K562 (cell line): ENCODE results near the gene SDCCAG8. TPM values are rescaled to one million over a fixed set of nuclear protein-coding genes. Genes with fewer than 3 reads are reported as not detected.

ENCODE experiments used
- DDX20 ChIP-seq: fragments of 450-650 bp; IDR thresholded peaks from 2 replicates; pipeline ENCODE4 v1.6.1; 2016; ENCODE audit warnings: missing genetic modification characterization, low read depth, mild to moderate bottlenecking, missing compliant biosample characterization, moderate library complexity
- GABPB1 ChIP-seq: sonication (generic); formaldehyde crosslinking; IDR thresholded peaks from 2 replicates; pipeline ENCODE4 v1.8.0; 2022; ENCODE audit warnings: mild to moderate bottlenecking, missing genetic modification reagents
- HCFC1 ChIP-seq: IDR thresholded peaks from 2 replicates; pipeline ENCODE4 v1.6.1; 2012; ENCODE audit warnings: low read depth, low read length, improper control_type of control experiment
- ILF3 ChIP-seq: fragments of 450-650 bp; IDR thresholded peaks from 2 replicates; pipeline ENCODE4 v1.6.1; 2018; ENCODE audit warnings: antibody characterized with exemption, mild to moderate bottlenecking, moderate library complexity, borderline replicate concordance
- JUN ChIP-seq, 2 experiments: sonication (generic) in 1 of 2; formaldehyde crosslinking in 1 of 2; IDR thresholded peaks; 2 replicates each; pipeline versions ENCODE4 v1.6.1 to v1.8.0; 2012 to 2022; ENCODE audit warnings: borderline replicate concordance in 2 of 2, mild to moderate bottlenecking in 2 of 2, improper control_type of control experiment in 1 of 2, low read depth in 1 of 2, low read length in 1 of 2, missing genetic modification reagents in 1 of 2
- NFIC ChIP-seq: fragments of 450-650 bp; IDR thresholded peaks from 2 replicates; pipeline ENCODE4 v1.6.1; 2017; ENCODE audit warnings: mild to moderate bottlenecking, inconsistent platforms
- RBM25 ChIP-seq: fragments of 200-400 bp; formaldehyde crosslinking; IDR thresholded peaks from 2 replicates; pipeline ENCODE4 v1.6.1; 2018; ENCODE audit warnings: low read length, low read depth, moderate library complexity; ENCODE audit not compliant: severe bottlenecking
- RNF2 ChIP-seq: sonication (generic); IDR thresholded peaks from 2 replicates; pipeline ENCODE4 v1.6.1; 2016
- THRAP3 ChIP-seq: fragments of 450-650 bp; IDR thresholded peaks from 2 replicates; pipeline ENCODE4 v1.6.1; 2016; ENCODE audit warnings: mild to moderate bottlenecking, inconsistent platforms, borderline replicate concordance
- TOE1 ChIP-seq, 2 experiments: fragments of 450-650 bp in 1 of 2; sonication (generic) in 1 of 2; formaldehyde crosslinking in 1 of 2; IDR thresholded peaks; 2 replicates each; pipeline versions ENCODE4 v1.7.1 to v1.8.0; 2016 to 2022; ENCODE audit warnings: borderline replicate concordance in 2 of 2, mild to moderate bottlenecking in 2 of 2, antibody characterized with exemption in 1 of 2, inconsistent platforms in 1 of 2, low read depth in 1 of 2, missing genetic modification reagents in 1 of 2, moderate library complexity in 1 of 2
- XRCC4 ChIP-seq: IDR thresholded peaks from one replicate; pipeline ENCODE4 v1.6.1; 2011; ENCODE audit not compliant: insufficient read depth, insufficient read length; ENCODE audit errors: extremely low read depth
- ZNF165 ChIP-seq: fragments of 250-450 bp; sonication (Bioruptor Pico); IDR thresholded peaks from 2 replicates; pipeline ENCODE4 v1.4.0; 2020; ENCODE audit warnings: borderline replicate concordance
- ZNF175 ChIP-seq: fragments of 200-800 bp; sonication (Bioruptor generic); IDR thresholded peaks from 2 replicates; pipeline ENCODE4 v1.6.1; 2016; ENCODE audit warnings: low read depth, mild to moderate bottlenecking, missing genetic modification characterization, missing compliant biosample characterization
- ZNF77 ChIP-seq: fragments of 250-450 bp; sonication (Bioruptor Pico); IDR thresholded peaks from 2 replicates; pipeline ENCODE4 v1.5.0; 2020
- polyA plus RNA-seq, 8 experiments: library from polyadenylated mRNA; depleted of rRNA in 4 of 8; stranded (reverse) in 5 of 8; unstranded in 3 of 8; fragments of >200 nt; fragmentation: Nextera tagmentation in 2 of 8; fragmentation: Illumina TruSeq in 1 of 8; extraction: Ambion mirVana in 2 of 8; extraction: Trizol in 1 of 8; gene quantifications; 2 replicates each; pipeline versions ENCODE4 v1.2.1 to v1.2.3, GENCODE V29; 2011 to 2014; ENCODE audit warnings: inconsistent platforms in 1 of 8, missing spikeins in 1 of 8
- total RNA-seq, 7 experiments: library from RNA; depleted of rRNA in 6 of 7; stranded (reverse); fragments of >200 nt in 6 of 7; fragmentation: Illumina TruSeq in 2 of 7; extraction: Trizol in 2 of 7; gene quantifications; 2 replicates each; pipeline versions ENCODE4 v1.2.1 to v1.2.3, GENCODE V29; 2011 to 2021; ENCODE audit warnings: low replicate concordance in 1 of 7
- TF ChIP-seq, protein P1 (sequence below): sonication (generic); formaldehyde crosslinking; IDR thresholded peaks from 2 replicates; pipeline ENCODE4 v1.8.0; 2022; ENCODE audit warnings: missing genetic modification reagents, mild to moderate bottlenecking, borderline replicate concordance
- TF ChIP-seq, protein P2 (sequence below): fragments of 200-800 bp; sonication (Bioruptor generic); IDR thresholded peaks from 2 replicates; pipeline ENCODE4 v1.6.1; 2017; ENCODE audit warnings: missing genetic modification characterization, missing compliant biosample characterization
- TF ChIP-seq, protein P3 (sequence below): sonication (generic); formaldehyde crosslinking; IDR thresholded peaks from 2 replicates; pipeline ENCODE4 v1.8.1; 2023; ENCODE audit warnings: mild to moderate bottlenecking, missing genetic modification reagents, moderate library complexity
- TF ChIP-seq, protein P4 (sequence below): IDR thresholded peaks from 2 replicates; pipeline ENCODE4 v1.6.1; 2011; ENCODE audit warnings: borderline replicate concordance, low read depth, mild to moderate bottlenecking, moderate library complexity, low read length; ENCODE audit not compliant: insufficient read depth, poor library complexity, severe bottlenecking
- TF ChIP-seq, protein P5 (sequence below), 2 experiments: fragments of 450-650 bp in 1 of 2; sonication (generic) in 1 of 2; formaldehyde crosslinking in 1 of 2; IDR thresholded peaks in 1 of 2; conservative IDR thresholded peaks in 1 of 2; 2 replicates each; pipeline versions ENCODE4 v1.6.1 to v1.8.1; 2016 to 2023; ENCODE audit warnings: mild to moderate bottlenecking in 2 of 2, moderate library complexity in 2 of 2, inconsistent platforms in 1 of 2, missing genetic modification reagents in 1 of 2

Gene SDCCAG8
- total and polyA plus RNA-seq, 9 of the 15 experiments (the other 6 are each of a cell fraction or from before 2014, with no cell fraction given) = 17.9 to 36.7 (median 25.4) TPM

DNA sequence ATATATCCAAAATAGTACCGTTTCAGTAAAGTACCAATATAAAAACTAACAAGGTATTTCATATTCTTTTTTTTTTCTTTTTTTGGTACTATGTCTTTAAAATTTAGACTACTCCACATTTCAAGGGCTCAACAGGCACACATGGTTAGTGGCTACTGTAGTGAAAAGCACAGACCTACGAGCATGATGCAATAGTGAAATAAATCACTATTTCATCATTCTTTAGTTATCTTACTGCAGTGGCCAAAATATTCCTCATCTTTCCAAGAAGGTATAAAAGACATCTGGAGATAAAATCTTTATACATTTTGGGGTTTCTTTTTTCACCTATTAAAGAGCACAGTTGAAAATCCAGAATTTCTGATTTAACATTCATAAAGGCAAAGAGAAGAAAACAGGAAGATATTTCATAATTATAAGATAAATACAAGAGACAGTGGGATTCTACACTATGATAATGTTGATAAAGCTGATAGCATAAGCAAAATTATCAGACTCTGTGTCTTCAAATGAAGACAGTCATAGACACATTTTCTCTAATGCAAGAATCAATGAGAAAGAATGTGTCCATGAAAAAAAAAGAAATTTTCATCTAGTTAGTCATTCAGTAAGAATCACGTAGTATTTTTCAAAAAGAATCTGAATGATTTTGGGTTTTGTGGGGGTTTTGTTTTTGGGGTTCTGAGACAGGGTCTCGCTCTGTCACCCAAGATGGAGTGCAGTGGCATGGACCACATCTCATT is 42.6 kb upstream of the SDCCAG8 start (continued):
- TF ChIP-seq JUN (IDR thresholded peaks at IDR 0.05; ENCODE audit: borderline replicate concordance, low read depth, low read length) (peak; percentile 58; the same call in 1 of the 2 replicates), JUN (CRISPR knock-in tag; IDR thresholded peaks at IDR 0.05; ENCODE audit: borderline replicate concordance) (no peak), RNF2 (0 out of 2 replicates have a peak, but pooled peaks have one; percentile 23), ILF3 (no peak), XRCC4 (no peak), ZNF77 (CRISPR knock-in tag) (no peak), NFIC (no peak), DDX20 (no peak), THRAP3 (no peak), RBM25 (no peak), GABPB1 (CRISPR knock-in tag) (no peak), ZNF165 (CRISPR knock-in tag) (no peak), TOE1 (IDR thresholded peaks at IDR 0.05; ENCODE audit: borderline replicate concordance) (no peak), TOE1 (CRISPR knock-in tag; IDR thresholded peaks at IDR 0.05; ENCODE audit: borderline replicate concordance, low read depth) (no peak), ZNF175 (no peak), HCFC1 (no peak)
- TF ChIP-seq, protein P1, sequence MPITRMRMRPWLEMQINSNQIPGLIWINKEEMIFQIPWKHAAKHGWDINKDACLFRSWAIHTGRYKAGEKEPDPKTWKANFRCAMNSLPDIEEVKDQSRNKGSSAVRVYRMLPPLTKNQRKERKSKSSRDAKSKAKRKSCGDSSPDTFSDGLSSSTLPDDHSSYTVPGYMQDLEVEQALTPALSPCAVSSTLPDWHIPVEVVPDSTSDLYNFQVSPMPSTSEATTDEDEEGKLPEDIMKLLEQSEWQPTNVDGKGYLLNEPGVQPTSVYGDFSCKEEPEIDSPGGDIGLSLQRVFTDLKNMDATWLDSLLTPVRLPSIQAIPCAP (CRISPR knock-in tag) = no peak
- TF ChIP-seq, protein P2, sequence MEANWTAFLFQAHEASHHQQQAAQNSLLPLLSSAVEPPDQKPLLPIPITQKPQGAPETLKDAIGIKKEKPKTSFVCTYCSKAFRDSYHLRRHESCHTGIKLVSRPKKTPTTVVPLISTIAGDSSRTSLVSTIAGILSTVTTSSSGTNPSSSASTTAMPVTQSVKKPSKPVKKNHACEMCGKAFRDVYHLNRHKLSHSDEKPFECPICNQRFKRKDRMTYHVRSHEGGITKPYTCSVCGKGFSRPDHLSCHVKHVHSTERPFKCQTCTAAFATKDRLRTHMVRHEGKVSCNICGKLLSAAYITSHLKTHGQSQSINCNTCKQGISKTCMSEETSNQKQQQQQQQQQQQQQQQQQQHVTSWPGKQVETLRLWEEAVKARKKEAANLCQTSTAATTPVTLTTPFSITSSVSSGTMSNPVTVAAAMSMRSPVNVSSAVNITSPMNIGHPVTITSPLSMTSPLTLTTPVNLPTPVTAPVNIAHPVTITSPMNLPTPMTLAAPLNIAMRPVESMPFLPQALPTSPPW (CRISPR knock-in tag) = no peak
- TF ChIP-seq, protein P3, sequence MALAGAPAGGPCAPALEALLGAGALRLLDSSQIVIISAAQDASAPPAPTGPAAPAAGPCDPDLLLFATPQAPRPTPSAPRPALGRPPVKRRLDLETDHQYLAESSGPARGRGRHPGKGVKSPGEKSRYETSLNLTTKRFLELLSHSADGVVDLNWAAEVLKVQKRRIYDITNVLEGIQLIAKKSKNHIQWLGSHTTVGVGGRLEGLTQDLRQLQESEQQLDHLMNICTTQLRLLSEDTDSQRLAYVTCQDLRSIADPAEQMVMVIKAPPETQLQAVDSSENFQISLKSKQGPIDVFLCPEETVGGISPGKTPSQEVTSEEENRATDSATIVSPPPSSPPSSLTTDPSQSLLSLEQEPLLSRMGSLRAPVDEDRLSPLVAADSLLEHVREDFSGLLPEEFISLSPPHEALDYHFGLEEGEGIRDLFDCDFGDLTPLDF = no peak
- TF ChIP-seq, protein P4, sequence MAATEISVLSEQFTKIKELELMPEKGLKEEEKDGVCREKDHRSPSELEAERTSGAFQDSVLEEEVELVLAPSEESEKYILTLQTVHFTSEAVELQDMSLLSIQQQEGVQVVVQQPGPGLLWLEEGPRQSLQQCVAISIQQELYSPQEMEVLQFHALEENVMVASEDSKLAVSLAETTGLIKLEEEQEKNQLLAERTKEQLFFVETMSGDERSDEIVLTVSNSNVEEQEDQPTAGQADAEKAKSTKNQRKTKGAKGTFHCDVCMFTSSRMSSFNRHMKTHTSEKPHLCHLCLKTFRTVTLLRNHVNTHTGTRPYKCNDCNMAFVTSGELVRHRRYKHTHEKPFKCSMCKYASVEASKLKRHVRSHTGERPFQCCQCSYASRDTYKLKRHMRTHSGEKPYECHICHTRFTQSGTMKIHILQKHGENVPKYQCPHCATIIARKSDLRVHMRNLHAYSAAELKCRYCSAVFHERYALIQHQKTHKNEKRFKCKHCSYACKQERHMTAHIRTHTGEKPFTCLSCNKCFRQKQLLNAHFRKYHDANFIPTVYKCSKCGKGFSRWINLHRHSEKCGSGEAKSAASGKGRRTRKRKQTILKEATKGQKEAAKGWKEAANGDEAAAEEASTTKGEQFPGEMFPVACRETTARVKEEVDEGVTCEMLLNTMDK = no peak
- TF ChIP-seq, protein P5, sequence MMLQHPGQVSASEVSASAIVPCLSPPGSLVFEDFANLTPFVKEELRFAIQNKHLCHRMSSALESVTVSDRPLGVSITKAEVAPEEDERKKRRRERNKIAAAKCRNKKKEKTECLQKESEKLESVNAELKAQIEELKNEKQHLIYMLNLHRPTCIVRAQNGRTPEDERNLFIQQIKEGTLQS (IDR thresholded peaks at IDR 0.05) = peak; percentile 98
- TF ChIP-seq, protein P5 (CRISPR knock-in tag; conservative IDR thresholded peaks at IDR 0.05) = no peak
